ENCODE data around the gene LDLRAD4.

Gene LDLRAD4

GRCh38 chr18:13405305-13406038 is 186.9 kb downstream of the LDLRAD4 start:
- no peak for DNase-seq (ENCODE audit: low spot score)

- DNase-seq (ENCODE audit: low spot score) = no peak
Measured at GRCh38 chr18:13406049-13406615, 187.6 kb downstream of the LDLRAD4 start.

- DNase-seq (ENCODE audit: low spot score) = no peak
Measured at GRCh38 chr18:13406736-13407135, 188.2 kb downstream of the LDLRAD4 start.

GRCh38 chr18:13407484-13407883 is 188.9 kb downstream of the LDLRAD4 start:
- DNase-seq (ENCODE audit: low spot score) = no peak

- peak; percentile 82 for DNase-seq (ENCODE audit: low spot score)
Measured at GRCh38 chr18:13409026-13409425, 190.5 kb downstream of the LDLRAD4 start.

GRCh38 chr18:13409997-13410396 is 191.4 kb downstream of the LDLRAD4 start:
- DNase-seq (ENCODE audit: low spot score) = no peak

GRCh38 chr18:13410471-13410870 is 191.9 kb downstream of the LDLRAD4 start:
- DNase-seq (ENCODE audit: low spot score) = no peak

GRCh38 chr18:13412017-13412416 is 193.5 kb downstream of the LDLRAD4 start:
- DNase-seq (ENCODE audit: low spot score) = no peak

- DNase-seq (ENCODE audit: low spot score) = no peak
Measured at GRCh38 chr18:13412901-13413300, 194.3 kb downstream of the LDLRAD4 start.

GRCh38 chr18:13414102-13414501 is 195.5 kb downstream of the LDLRAD4 start:
- DNase-seq (ENCODE audit: low spot score) = no peak

- DNase-seq (ENCODE audit: low spot score) = no peak
Measured at GRCh38 chr18:13414521-13414920, 196.0 kb downstream of the LDLRAD4 start.

GRCh38 chr18:13415736-13416135 is 197.2 kb downstream of the LDLRAD4 start:
- DNase-seq (ENCODE audit: low spot score) = no peak

- DNase-seq (ENCODE audit: low spot score) = no peak
Measured at GRCh38 chr18:13416208-13416607, 197.6 kb downstream of the LDLRAD4 start.

- DNase-seq (ENCODE audit: low spot score) = no peak
Measured at GRCh38 chr18:13416848-13417247, 198.3 kb downstream of the LDLRAD4 start.

- no peak for DNase-seq (ENCODE audit: low spot score)
Measured at GRCh38 chr18:13418013-13418710, 199.6 kb downstream of the LDLRAD4 start.

- DNase-seq (ENCODE audit: low spot score) = no peak
Measured at GRCh38 chr18:13420969-13421686, 202.6 kb downstream of the LDLRAD4 start.

- peak; percentile 86 for DNase-seq (ENCODE audit: low spot score)
Measured at GRCh38 chr18:13422541-13423147, 204.1 kb downstream of the LDLRAD4 start.

GRCh38 chr18:13423352-13423751 is 204.8 kb downstream of the LDLRAD4 start:
- no peak for DNase-seq (ENCODE audit: low spot score)

- DNase-seq (ENCODE audit: low spot score) = no peak
Measured at GRCh38 chr18:13424363-13424762, 205.8 kb downstream of the LDLRAD4 start.

GRCh38 chr18:13425357-13426091 is 207.0 kb downstream of the LDLRAD4 start:
- no peak for DNase-seq (ENCODE audit: low spot score)

- no peak for DNase-seq (ENCODE audit: low spot score)
Measured at GRCh38 chr18:13427354-13427753, 208.8 kb downstream of the LDLRAD4 start.
